SK-N-MC (cell line): ENCODE results near the gene GRPEL2.

Experiments
- DNase-seq: peaks from one replicate; pipeline ENCODE4 v3.0.0-alpha.2; 2011; ENCODE audit warnings: low read depth, low spot score
- H3K27ac ChIP-seq: fragments of 200-600 bp; sonication (generic); 2 replicates; pipeline ENCODE4 v1.5.1; 2016; ENCODE audit warnings: mixed run types
- H3K36me3 ChIP-seq: fragments of 200-600 bp; sonication (generic); 2 replicates; pipeline ENCODE4 v1.6.1; 2017; ENCODE audit warnings: antibody characterized with exemption, low read length, mixed read lengths; ENCODE audit not compliant: insufficient read depth
- H3K4me3 ChIP-seq: fragments of 200-600 bp; sonication (generic); 2 replicates; pipeline ENCODE4 v1.5.1; 2016
- H3K9ac ChIP-seq: fragments of 200-600 bp; sonication (generic); 2 replicates; pipeline ENCODE4 v1.8.0; 2017; ENCODE audit warnings: mixed run types, mixed read lengths; ENCODE audit not compliant: insufficient read length
- H3K9me3 ChIP-seq: fragments of 200-600 bp; sonication (generic); 2 replicates; pipeline ENCODE4 v1.6.1; 2017; ENCODE audit warnings: low read depth, mild to moderate bottlenecking, antibody characterized with exemption, low read length, moderate library complexity, mixed read lengths
- EZH2 ChIP-seq: fragments of 200-600 bp; sonication (generic); IDR thresholded peaks from one replicate; pipeline ENCODE4 v1.6.1; 2017; ENCODE audit warnings: antibody characterized with exemption
- FOXP2 ChIP-seq: optimal IDR thresholded peaks from 2 replicates; pipeline ENCODE3; 2011; ENCODE audit warnings: mild to moderate bottlenecking, moderate library complexity; ENCODE audit not compliant: insufficient read depth; ENCODE audit errors: extremely low read length, control extremely low read depth
- POLR2AphosphoS5 ChIP-seq: IDR thresholded peaks from 2 replicates; pipeline ENCODE4 v1.6.1; 2012; ENCODE audit warnings: mild to moderate bottlenecking, low read depth, low read length, borderline replicate concordance

Gene GRPEL2

DNA sequence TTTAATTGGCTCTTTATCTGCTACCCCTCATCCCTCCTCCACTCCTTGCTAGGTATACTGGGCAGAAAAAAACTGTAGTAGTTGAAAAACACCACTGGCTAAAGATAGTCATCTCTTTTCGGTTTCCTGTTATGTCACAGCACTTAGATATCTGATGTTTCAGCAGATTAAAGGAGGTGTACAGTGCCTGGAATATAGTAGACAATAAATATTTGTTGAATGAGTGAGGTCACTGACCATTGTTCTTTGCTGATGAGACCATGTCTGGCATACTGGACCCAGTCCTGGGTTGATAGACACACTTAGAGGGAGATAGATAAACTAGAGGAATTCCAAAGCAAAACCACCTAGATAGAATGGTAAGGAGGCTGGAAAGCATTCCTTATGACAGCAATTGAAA is 3.2 kb downstream of the GRPEL2 start:
- Histone ChIP-seq H3K4me3 (no peak overlapping the region), H3K9ac (no peak overlapping the region), H3K27ac (no peak overlapping the region), H3K9me3 (no peaks in the 10 kb centered on the region), H3K36me3 (peaks cover 67% of the 10 kb centered on the region)
- TF ChIP-seq POLR2AphosphoS5, result no peak
- TF ChIP-seq EZH2, result no peak
- no peak for DNase-seq

DNA sequence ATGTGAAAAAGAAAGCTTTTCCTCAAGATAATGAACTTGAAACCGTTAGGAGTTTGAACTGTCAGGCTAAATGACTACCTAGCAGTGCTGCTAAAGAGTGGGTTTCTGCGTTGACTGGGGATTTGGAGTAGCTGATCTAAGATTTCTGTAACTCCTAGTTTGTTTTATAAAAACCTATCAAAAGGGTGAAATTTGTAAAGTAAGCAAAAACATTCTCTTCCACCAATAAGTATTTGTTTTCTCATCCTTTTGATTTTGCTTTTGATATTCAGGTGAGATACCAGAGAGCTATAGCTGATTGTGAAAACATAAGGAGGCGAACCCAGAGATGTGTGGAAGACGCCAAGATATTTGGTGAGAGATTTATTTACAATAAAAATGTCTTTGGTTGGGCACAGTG is 4.1 kb downstream of the GRPEL2 start:
- TF ChIP-seq POLR2AphosphoS5, result no peak
- Histone ChIP-seq H3K27ac (no peak overlapping the region), H3K36me3 (peaks cover 75% of the 10 kb centered on the region), H3K9me3 (no peaks in the 10 kb centered on the region), H3K9ac (no peak overlapping the region), H3K4me3 (no peak overlapping the region)
- no peak for DNase-seq

DNA sequence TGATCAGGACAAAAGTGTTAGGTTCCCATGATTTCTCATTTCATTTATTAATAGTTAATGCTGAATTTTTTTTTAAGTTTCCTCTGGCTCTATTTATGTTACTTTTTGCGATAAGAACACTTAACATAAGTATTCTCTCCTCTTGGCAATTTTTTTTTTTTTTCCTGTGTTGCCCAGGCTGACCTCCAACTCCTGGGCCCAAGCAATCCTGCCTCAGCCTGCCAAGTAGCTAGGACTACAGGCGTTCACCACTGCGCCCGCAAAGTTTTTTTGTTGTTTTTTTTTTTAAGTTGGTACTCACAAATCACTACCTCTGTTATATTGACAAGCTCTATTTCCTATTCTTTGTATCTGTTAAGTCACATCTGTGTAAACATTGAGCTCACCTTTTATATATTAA is 6.9 kb downstream of the GRPEL2 start:
- Histone ChIP-seq H3K9me3 (no peaks in the 10 kb centered on the region), H3K4me3 (no peak overlapping the region), H3K27ac (no peak overlapping the region), H3K9ac (no peak overlapping the region), H3K36me3 (peaks cover 75% of the 10 kb centered on the region)
- DNase-seq, result no peak
- TF ChIP-seq POLR2AphosphoS5 (no peak), FOXP2 (no peak), EZH2 (no peak)

DNA sequence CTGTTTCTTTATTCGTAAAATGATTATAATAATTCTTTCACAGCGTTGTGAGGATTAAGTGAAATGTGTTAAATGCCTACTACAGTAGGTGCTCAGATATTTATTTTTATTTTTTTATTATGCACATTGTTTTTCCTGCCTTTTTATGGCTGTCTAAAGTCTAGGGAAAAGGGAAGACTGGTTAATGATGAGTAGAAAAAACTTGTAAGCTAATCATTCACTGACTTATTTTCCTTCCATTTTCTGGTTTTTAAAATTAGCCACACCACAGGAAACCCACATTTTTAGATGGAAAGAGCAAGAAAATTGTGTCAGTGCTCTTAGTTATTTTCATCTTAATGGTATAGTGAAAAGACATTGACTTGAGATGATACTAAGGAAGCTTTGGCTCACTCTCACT is 8.6 kb downstream of the GRPEL2 start:
- Histone ChIP-seq H3K9ac (no peak overlapping the region), H3K36me3 (peaks cover 57% of the 10 kb centered on the region), H3K27ac (no peak overlapping the region), H3K4me3 (no peak overlapping the region), H3K9me3 (no peaks in the 10 kb centered on the region)
- no peak for DNase-seq
- TF ChIP-seq EZH2 (no peak), FOXP2 (no peak)

DNA sequence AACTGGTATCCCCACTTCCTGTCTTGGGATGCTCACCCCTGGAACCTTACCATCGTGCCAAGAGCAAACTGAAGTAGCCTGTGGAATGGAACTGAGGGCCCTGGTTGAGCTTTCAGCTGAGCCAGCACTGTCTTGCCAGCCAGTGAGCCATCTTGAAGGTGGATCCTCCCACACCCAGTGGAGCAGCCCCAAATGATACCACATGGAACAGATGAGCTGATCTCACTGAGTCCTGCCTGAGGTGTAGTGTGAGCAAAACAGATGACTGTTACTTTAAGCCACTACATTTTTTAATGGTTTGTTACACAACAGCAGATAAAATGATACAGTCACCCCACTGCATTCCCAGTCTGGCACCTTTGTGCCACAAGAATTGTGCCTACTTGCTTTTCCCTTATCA is 10.4 kb downstream of the GRPEL2 start:
- Histone ChIP-seq H3K27ac (no peak overlapping the region), H3K9ac (no peak overlapping the region), H3K36me3 (peaks cover 39% of the 10 kb centered on the region), H3K4me3 (no peak overlapping the region), H3K9me3 (no peaks in the 10 kb centered on the region)
- no peak for DNase-seq
- TF ChIP-seq POLR2AphosphoS5 (0 out of 2 replicates have a peak, but pooled peaks have one; percentile 9), EZH2 (no peak)

DNA sequence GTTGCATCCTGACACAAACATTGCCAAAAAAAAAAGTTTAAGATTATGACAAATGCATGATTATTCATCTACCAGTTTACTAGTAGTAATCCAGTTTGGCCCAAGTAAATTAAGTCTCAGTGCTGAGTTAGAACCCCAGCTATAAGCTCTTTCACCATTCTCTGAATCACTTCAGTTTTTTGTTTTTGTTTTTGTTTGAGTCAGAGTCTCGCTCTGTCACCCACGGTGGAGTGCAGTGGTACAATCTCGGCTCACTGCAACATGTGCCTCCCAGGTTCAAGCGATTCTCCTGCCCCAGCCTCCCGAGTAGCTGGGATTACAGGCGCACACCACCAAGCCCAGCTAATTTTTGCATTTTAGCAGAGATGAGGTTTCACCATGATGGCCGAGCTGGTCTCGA is 11.1 kb downstream of the GRPEL2 start:
- no peak overlapping the region for H3K4me3 ChIP-seq
- no peak for TF ChIP-seq EZH2
- TF ChIP-seq POLR2AphosphoS5, result no peak
- H3K27ac ChIP-seq, result no peak overlapping the region
- DNase-seq, result no peak
- peaks cover 32% of the 10 kb centered on the region for H3K36me3 ChIP-seq
- H3K9ac ChIP-seq, result no peak overlapping the region
- H3K9me3 ChIP-seq, result no peaks in the 10 kb centered on the region

DNA sequence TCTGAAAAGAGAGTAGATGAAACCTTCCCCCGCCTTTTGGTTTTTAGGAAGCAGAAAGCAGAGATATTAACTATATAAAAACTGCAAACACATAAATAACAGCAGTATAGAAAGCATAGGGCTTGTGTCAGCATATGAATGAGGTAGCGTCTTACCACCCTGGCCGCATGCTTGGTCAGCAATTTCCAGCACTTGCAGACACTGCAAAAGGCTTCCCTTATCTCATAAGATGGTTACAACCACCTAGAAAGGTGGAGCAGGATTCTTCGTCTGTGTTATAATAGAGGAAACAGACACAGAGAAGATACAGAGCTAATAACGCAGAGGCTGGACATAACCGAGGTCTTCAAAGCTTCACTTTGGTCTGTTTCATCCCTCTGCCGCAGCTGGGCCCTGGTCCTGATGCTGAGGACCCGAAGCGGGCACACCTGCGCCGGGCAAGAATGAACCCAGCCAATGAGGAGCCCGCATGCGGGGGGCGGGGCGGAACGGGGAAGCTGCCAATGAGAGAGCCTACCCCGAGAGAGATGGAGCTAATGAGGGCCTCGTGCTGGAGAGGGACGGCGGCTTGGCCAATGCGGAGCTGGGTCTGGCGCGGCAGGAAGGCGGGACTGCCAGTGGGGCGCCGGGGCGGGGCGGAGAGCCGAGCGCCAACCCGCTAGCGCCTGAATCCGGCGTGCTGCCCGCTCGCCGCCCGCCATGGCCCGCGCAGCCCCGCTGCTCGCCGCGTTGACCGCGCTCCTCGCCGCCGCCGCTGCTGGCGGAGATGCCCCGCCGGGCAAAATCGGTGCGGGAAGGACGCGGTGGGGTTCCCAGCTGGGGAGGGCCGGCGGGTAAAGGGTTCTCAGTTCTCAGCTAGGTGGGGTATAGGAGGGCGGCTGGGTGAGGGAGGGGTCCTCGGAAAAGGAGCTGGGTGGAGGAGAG is 12.3 kb downstream of the GRPEL2 start, which contains the start of gene PCYOX1L:
PCYOX1L (plus strand) TSS at position 677 of the 924 bp plus-strand sequence; CDS start at position 700, 23 bp downstream.
- TF ChIP-seq POLR2AphosphoS5 (peak; percentile 27; the same call in 1 of the 2 replicates), EZH2 (no peak), FOXP2 (no peak)
- DNase-seq, result peak; percentile 34
- Histone ChIP-seq H3K4me3 (peak within 1 kb of the TSS; percentile 86), H3K27ac (no peak within 1 kb of the TSS), H3K36me3 (peaks cover 20% of the 10 kb centered on the region), H3K9me3 (no peaks in the 10 kb centered on the region), H3K9ac (peak within 1 kb of the TSS; percentile 69)

DNA sequence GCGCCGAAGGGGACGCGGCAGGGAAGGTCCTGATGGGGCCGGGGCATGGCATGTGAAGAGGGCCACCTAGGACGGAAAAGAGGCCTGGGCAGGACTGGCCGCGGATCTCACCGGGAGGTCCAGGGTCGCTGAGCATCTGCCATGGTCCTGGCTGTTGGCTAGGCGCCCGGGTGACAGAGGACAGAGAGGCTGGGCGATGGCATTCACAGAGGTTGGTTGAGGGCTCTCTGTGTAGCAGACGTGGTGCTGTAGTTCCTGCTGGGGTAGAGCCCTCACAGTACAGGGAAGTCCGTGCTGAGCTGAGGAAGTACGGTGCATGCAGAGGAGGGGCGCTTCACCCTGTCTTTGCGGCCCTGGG is 13.0 kb downstream of the GRPEL2 start:
- H3K9me3 ChIP-seq, result no peaks in the 10 kb centered on the region
- peaks cover 14% of the 10 kb centered on the region for H3K36me3 ChIP-seq
- peak overlapping the region; percentile 69 for H3K9ac ChIP-seq
- DNase-seq, result no peak
- no peak overlapping the region for H3K27ac ChIP-seq
- TF ChIP-seq FOXP2 (no peak), EZH2 (no peak), POLR2AphosphoS5 (no peak)
- peak overlapping the region; percentile 86 for H3K4me3 ChIP-seq

DNA sequence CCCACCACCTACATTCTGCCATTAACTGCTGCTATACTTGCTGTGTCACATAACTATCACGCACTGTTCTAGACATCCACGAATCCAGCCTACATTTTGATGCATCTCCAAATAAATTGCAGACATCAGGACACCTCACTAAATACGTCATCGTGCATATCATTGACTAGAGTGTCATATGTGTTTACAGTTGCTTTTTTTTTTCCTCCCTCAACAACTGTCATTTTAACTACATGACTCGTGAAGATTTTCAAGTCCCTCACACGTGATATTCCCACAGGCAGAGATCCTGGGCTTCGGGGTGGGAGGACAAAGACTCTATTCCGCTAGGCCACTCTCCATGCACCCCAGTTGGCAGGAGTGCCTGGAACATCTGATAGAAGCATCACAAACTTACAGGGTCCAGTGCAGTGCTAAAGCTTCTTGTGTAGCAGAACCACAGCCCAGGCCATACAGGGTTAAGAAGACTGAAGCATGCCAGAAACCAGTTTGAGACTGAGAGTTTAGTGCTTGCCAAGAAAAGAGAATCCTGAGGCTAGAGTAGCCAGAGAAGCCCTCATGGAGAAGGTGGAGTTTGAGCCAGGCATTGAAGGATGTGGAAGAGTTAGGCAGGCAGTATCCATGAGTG is 13.7 kb downstream of the GRPEL2 start:
- H3K27ac ChIP-seq, result no peak overlapping the region
- peak overlapping the region; percentile 86 for H3K4me3 ChIP-seq
- no peaks in the 10 kb centered on the region for H3K9me3 ChIP-seq
- H3K36me3 ChIP-seq, result peaks cover 7% of the 10 kb centered on the region; the same call in 1 of the 2 replicates
- H3K9ac ChIP-seq, result no peak overlapping the region
- no peak for DNase-seq
- TF ChIP-seq FOXP2 (no peak), EZH2 (no peak), POLR2AphosphoS5 (no peak)

DNA sequence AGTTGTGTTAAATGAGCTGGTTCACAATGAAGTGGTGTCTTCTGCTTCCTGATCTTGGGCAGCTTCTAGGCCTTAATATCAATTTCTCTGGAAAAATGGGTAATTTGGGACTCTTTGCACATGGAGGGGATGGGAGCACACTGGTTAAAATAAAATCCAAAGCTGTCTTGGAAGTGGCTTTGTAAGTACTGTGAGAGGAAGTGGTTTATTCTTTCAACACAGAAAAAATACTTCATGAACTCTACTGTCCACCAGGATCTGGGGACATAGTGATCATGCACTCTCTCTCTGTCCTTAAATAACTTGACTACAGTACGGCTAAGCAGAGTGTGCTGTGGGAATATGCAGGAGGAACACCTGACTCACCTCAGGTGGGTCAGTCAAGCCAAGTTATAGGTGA is 15.0 kb downstream of the GRPEL2 start:
- no peak for DNase-seq
- H3K4me3 ChIP-seq, result no peak overlapping the region
- no peak overlapping the region for H3K27ac ChIP-seq
- no peaks in the 10 kb centered on the region for H3K9me3 ChIP-seq
- TF ChIP-seq FOXP2 (no peak), POLR2AphosphoS5 (no peak)
- no peak overlapping the region for H3K9ac ChIP-seq
- H3K36me3 ChIP-seq, result no peaks in the 10 kb centered on the region; the same call in 1 of the 2 replicates
